ENCODE measurements around the gene SERP2. TPM values are rescaled to one million over a fixed set of nuclear protein-coding genes. Genes with fewer than 3 reads are reported as not detected.
A peak's percentile ranks its signal among the peaks of the same experiment; 100 is the strongest.
"Not testable (repeated sequence)": the region's sequence is repeated elsewhere in the genome, so short reads cannot be mapped to it uniquely, and the experiment has no call there.

SERP2 gene
- total RNA-seq, result under 1 TPM; 0.51 to 0.57 TPM
- 0.47 TPM for polyA plus RNA-seq

DNA sequence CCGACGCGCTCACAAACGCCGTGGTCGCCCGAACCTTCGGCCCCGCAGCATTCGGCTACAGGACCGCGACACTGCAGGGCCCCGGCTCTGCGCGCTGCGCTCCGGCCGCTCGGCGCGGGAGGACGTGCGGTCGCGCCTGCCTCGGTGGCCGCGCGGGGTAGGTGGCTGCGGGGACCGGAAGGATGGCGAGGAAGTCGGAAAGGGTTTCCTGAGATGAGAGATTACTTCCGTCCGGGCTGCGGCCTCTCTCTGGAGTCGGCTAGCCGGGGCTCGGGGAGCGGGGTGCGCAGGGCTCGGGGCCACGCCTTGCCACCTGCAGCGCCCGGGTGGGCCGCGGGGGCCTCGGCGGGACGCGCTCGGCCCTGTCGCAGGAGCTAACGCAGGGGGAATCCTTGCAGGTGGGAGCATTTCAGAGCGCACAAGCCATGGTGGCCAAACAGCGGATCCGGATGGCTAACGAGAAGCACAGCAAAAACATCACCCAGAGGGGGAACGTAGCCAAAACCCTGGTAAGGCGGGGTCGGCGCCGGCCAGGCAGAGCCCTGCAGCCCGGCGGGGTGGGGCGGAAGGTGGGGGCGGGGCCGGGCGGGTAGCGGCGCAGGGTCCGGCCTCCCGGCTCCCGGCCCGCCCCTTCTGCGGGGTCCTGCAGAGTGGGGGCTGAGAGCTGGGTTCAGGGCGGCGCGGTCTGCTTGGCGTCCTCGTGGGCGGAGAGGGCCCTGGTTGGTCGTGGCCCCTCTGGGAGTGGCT is at the start of gene SERP2:
Gene SERP2 (plus strand): TSS at position 224 of the 747 bp plus-strand sequence. CDS start 202 bp downstream, at position 426.
- CTCF ChIA-PET, result no interaction called here
- H3K4me3 Mint-ChIP-seq, result peak within 1 kb of the TSS; percentile 32 to 63 (median 48)
- H3K27ac Mint-ChIP-seq, result no peak within 1 kb of the TSS
- Histone ChIP-seq H3K4me3 (ENCODE audit: low read length) (no peak within 1 kb of the TSS), H3K27ac (ENCODE audit: low read depth, low read length) (no peak within 1 kb of the TSS), H3K27me3 (ENCODE audit: insufficient read depth, low read length, poor library complexity, severe bottlenecking) (no peaks in the 10 kb centered on the region), H3K9me3 (ENCODE audit: low read length) (no peaks in the 10 kb centered on the region), H3K36me3 (ENCODE audit: insufficient read depth, low read length) (no peaks in the 10 kb centered on the region), H3K4me1 (ENCODE audit: insufficient read depth, low read length) (no peaks in the 10 kb centered on the region)
- peaks cover 3 to 10% (median 6%) of the 10 kb centered on the region in 3 donors for H3K4me1 Mint-ChIP-seq
- peaks cover 0 to 3% (median 0%) of the 10 kb centered on the region in 5 donors for H3K9me3 Mint-ChIP-seq
- H3K27me3 Mint-ChIP-seq, result peaks cover 27 to 54% of the 10 kb centered on the region in 2 donors
- POLR2A ChIA-PET, result no interaction called here
- peaks cover 0 to 5% (median 0%) of the 10 kb centered on the region in 3 donors for H3K36me3 Mint-ChIP-seq
- no peak for DNase-seq

DNA sequence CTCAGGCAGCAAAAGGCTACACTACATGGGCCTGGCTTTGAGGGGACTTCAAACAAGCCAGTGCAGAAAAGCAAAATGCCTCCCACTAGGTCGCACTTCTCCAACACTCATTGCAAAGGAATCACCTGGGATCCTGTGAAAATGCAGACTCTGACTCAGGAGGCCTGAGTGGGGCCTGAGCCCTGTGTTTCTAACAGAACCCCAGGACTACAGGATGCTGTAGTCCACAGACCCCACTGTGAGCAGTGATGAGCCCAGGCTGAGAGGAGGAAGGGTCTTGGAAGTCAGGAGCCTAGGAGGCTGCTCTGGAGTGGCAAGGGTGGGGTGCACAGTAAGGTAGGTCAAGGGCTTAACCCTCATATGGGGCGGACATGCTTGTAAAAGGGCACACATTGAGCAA is 46.7 kb upstream of the SERP2 start:
- H3K4me1 Mint-ChIP-seq, result no peaks in the 10 kb centered on the region
- Histone ChIP-seq H3K27me3 (ENCODE audit: insufficient read depth, low read length, poor library complexity, severe bottlenecking) (no peaks in the 10 kb centered on the region), H3K9me3 (ENCODE audit: low read length) (no peaks in the 10 kb centered on the region), H3K36me3 (ENCODE audit: insufficient read depth, low read length) (no peaks in the 10 kb centered on the region), H3K27ac (ENCODE audit: low read depth, low read length) (no peak overlapping the region), H3K4me1 (ENCODE audit: insufficient read depth, low read length) (no peaks in the 10 kb centered on the region), H3K4me3 (ENCODE audit: low read length) (no peak overlapping the region)
- no peak for DNase-seq
- H3K36me3 Mint-ChIP-seq, result peaks cover 0 to 11% (median 0%) of the 10 kb centered on the region in 3 donors
- ChIA-PET CTCF (no interaction called here), POLR2A (no interaction called here)
- no peak overlapping the region for H3K4me3 Mint-ChIP-seq
- H3K27me3 Mint-ChIP-seq, result peaks cover 17 to 19% of the 10 kb centered on the region in 2 donors
- peaks cover 0 to 6% (median 0%) of the 10 kb centered on the region in 5 donors for H3K9me3 Mint-ChIP-seq
- H3K27ac Mint-ChIP-seq, result no peak overlapping the region

DNA sequence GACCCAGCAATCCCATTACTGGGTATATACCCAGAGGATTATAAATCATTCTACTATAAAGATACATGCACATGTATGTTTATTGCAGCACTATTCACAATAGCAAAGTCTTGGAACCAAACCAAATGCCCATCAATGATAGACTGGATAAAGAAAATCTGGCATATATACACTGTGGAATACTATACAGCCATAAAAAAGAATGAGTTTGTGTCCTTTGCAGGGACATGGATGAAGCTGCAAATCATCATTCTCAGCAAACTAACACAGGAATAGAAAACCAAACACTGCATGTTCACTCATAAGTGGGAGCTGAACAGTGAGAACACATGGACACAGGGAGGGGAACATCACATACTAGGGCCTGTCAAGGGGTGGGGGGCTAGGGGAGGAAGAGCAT is 44.6 kb upstream of the SERP2 start:
- H3K9me3 ChIP-seq (ENCODE audit: low read length); H3K4me1 ChIP-seq (ENCODE audit: insufficient read depth, low read length); H3K27ac Mint-ChIP-seq; H3K27me3 ChIP-seq (ENCODE audit: insufficient read depth, low read length, poor library complexity, severe bottlenecking); H3K4me1 Mint-ChIP-seq; POLR2A ChIA-PET; H3K27ac ChIP-seq (ENCODE audit: low read depth, low read length); DNase-seq; H3K4me3 ChIP-seq (ENCODE audit: low read length); H3K36me3 ChIP-seq (ENCODE audit: insufficient read depth, low read length); CTCF ChIA-PET; H3K4me3 Mint-ChIP-seq; H3K9me3 Mint-ChIP-seq: not testable (repeated sequence)
- Mint-ChIP-seq H3K27me3 (peaks cover 20 to 29% of the 10 kb centered on the region in 2 donors), H3K36me3 (peaks cover 0 to 11% (median 0%) of the 10 kb centered on the region in 3 donors)

DNA sequence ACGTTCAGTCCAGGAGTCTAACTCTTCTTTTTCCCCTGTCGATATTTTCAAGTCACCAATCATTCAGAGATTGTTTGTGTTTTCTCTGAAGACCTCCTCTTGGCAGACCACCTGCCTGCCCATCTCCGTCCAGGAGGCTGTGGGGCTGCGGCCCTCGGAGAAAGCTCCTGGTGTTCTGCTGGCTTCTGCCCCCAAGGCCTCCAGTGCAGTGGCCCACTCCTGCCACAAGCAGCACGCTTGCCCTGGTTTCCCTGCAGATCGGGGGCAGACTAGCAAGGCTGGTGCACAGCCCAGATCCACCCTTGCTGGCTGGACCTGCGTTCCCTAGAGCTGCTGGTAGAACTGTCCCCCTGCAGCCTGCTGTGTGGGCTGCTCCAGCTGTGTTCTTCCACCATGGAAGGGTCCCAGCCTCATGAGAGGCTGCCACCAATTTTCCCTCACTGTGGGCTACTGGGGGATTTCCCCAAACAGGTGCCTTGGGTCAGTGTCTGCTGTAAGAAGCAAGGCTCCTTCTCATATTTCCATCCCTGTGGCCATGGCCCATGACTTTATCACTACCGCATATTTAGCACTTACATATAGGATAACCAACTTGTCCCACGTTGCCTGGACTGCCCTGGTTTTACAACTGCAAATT is 43.6 kb upstream of the SERP2 start:
- Histone ChIP-seq H3K9me3 (ENCODE audit: low read length) (no peaks in the 10 kb centered on the region), H3K4me1 (ENCODE audit: insufficient read depth, low read length) (no peaks in the 10 kb centered on the region), H3K27ac (ENCODE audit: low read depth, low read length) (no peak overlapping the region), H3K4me3 (ENCODE audit: low read length) (no peak overlapping the region), H3K36me3 (ENCODE audit: insufficient read depth, low read length) (no peaks in the 10 kb centered on the region), H3K27me3 (ENCODE audit: insufficient read depth, low read length, poor library complexity, severe bottlenecking) (no peaks in the 10 kb centered on the region)
- Mint-ChIP-seq H3K4me3 (no peak overlapping the region), H3K36me3 (peaks cover 0 to 11% (median 0%) of the 10 kb centered on the region in 3 donors), H3K27ac (no peak overlapping the region), H3K9me3 (peaks cover 0 to 6% (median 0%) of the 10 kb centered on the region in 5 donors), H3K27me3 (peaks cover 20 to 29% of the 10 kb centered on the region in 2 donors), H3K4me1 (no peaks in the 10 kb centered on the region)
- CTCF ChIA-PET, result no interaction called here
- POLR2A ChIA-PET, result no interaction called here
- no peak for DNase-seq

DNA sequence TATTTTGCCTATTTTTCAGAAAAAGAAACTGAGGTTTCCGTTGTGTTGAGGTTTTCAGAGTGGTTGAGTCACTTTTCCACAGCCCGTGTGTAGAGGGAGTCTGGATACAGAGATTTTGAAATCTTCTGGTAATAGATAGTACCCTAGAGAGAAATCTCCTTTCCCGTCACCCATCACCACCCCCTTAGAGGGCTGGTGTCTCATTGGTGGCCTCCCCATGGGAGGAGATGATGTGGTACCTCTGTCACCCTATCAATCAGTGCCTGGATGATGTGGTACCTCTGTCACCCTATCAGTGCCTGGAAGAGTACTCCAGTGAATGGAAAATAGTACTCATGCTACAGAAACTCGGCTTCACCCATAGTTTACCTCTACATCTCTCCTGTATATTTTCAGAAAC is 42.2 kb upstream of the SERP2 start:
- POLR2A ChIA-PET, result no interaction called here

DNA sequence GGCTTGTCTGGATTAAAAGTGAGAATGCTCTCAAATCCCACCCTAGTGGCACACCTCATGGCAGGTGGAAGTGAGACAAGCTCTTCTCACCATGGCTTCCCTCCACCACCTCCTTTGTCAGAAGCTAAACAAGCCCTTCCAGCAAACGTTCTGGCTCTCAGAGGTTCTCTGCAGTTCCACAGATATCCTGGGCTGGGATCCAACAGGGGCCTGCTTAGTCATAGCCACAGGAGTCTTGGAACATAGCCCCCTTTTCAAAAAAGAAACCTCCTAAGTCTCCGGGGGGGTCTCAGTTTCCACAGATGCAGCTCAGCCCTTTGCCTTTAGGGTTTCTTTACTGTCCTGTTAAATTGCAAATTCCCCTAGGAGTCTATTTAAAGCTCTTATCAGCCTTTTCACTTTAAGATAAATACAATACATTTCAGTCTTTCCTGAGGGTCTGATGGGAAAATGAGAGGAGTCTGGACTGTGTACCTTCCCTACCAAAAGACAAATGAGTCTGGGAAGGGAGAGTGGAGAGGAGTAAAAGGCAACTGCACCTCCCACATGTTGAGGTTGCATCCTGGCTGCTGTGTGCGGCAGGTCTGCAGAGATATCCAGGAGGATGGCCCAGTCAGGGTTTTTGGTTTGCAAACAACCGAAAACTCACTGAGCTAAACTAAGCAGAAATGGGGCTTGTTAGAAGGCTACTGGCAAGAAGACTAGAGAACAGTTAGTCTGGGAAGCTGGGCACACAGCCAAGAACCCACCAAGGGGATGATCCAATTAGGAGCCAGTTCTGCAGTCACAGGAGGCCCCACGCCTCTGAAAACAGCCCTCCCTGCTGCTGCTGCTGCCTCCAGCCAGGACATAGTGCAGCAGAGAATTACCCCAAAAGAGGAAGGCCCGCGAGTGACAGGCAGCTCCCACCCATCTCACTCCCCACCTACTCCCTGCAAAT is 41.4 kb upstream of the SERP2 start:
- Mint-ChIP-seq H3K27me3 (peaks cover 17 to 25% of the 10 kb centered on the region in 2 donors), H3K36me3 (peaks cover 0 to 9% (median 0%) of the 10 kb centered on the region in 3 donors), H3K9me3 (peaks cover 0 to 6% (median 0%) of the 10 kb centered on the region in 5 donors), H3K4me1 (peaks cover 0 to 7% (median 7%) of the 10 kb centered on the region in 3 donors), H3K27ac (no peak overlapping the region), H3K4me3 (no peak overlapping the region)
- H3K36me3 ChIP-seq (ENCODE audit: insufficient read depth, low read length), result no peaks in the 10 kb centered on the region
- no peak for DNase-seq
- H3K9me3 ChIP-seq (ENCODE audit: low read length), result no peaks in the 10 kb centered on the region
- ChIA-PET CTCF (no interaction called here), POLR2A (no interaction called here)
- no peaks in the 10 kb centered on the region for H3K4me1 ChIP-seq (ENCODE audit: insufficient read depth, low read length)
- no peak overlapping the region for H3K27ac ChIP-seq (ENCODE audit: low read depth, low read length)
- no peaks in the 10 kb centered on the region for H3K27me3 ChIP-seq (ENCODE audit: insufficient read depth, low read length, poor library complexity, severe bottlenecking)
- H3K4me3 ChIP-seq (ENCODE audit: low read length), result no peak overlapping the region

More for the DNA sequence above, 42.2 kb upstream of the SERP2 start:
- Histone ChIP-seq H3K4me3 (ENCODE audit: low read length) (no peak overlapping the region), H3K36me3 (ENCODE audit: insufficient read depth, low read length) (no peaks in the 10 kb centered on the region), H3K27ac (ENCODE audit: low read depth, low read length) (no peak overlapping the region), H3K9me3 (ENCODE audit: low read length) (no peaks in the 10 kb centered on the region), H3K27me3 (ENCODE audit: insufficient read depth, low read length, poor library complexity, severe bottlenecking) (no peaks in the 10 kb centered on the region), H3K4me1 (ENCODE audit: insufficient read depth, low read length) (no peaks in the 10 kb centered on the region)
- peaks cover 0 to under 1% (median under 1%) of the 10 kb centered on the region in 3 donors for H3K4me1 Mint-ChIP-seq
- H3K27me3 Mint-ChIP-seq, result peaks cover 17 to 29% of the 10 kb centered on the region in 2 donors
- CTCF ChIA-PET, result no interaction called here
- H3K36me3 Mint-ChIP-seq, result peaks cover 0 to 11% (median 0%) of the 10 kb centered on the region in 3 donors
- DNase-seq, result no peak
- H3K27ac Mint-ChIP-seq, result no peak overlapping the region
- peaks cover 0 to 6% (median 0%) of the 10 kb centered on the region in 5 donors for H3K9me3 Mint-ChIP-seq
- no peak overlapping the region for H3K4me3 Mint-ChIP-seq

DNA sequence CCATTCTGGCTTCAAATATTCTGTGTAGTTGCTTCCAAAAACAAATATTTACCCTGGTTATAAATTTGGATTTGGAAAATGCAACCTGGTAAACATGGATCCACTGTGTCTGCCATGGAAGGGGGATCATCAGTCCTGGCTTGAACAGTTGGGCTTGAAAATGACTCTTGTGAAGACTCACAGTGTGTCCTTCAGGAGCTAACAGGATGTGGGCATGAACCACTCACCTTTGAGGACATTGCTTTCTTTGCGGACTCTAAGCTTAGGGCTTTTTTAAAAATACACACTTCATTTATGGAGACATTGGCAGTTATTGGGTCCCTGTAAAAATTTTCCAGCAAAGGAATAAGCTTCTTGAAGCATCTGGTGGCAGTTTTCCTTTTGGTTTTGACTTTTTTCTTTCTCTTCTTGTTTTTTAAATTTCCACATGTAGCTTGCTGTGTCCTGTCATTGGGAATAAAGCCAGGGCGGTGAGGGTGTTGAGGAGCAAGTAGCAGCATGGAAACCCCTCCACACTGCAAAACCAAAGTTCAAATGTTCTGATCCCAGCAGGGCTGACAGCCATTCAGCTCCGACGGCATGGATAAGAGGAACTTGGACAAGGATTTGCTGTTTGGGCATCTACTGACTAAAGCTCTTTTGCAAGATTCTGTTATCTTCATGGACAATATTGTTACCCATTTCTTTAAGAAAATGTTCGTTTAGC is 39.5 kb upstream of the SERP2 start:
- no peak for DNase-seq
- Mint-ChIP-seq H3K27me3 (peaks cover 10 to 13% of the 10 kb centered on the region in 2 donors), H3K4me1 (peaks cover 0 to 8% (median 7%) of the 10 kb centered on the region in 3 donors), H3K4me3 (no peak overlapping the region), H3K36me3 (no peaks in the 10 kb centered on the region), H3K9me3 (no peaks in the 10 kb centered on the region), H3K27ac (no peak overlapping the region)
- Histone ChIP-seq H3K9me3 (ENCODE audit: low read length) (no peaks in the 10 kb centered on the region), H3K36me3 (ENCODE audit: insufficient read depth, low read length) (no peaks in the 10 kb centered on the region), H3K27me3 (ENCODE audit: insufficient read depth, low read length, poor library complexity, severe bottlenecking) (no peaks in the 10 kb centered on the region), H3K4me1 (ENCODE audit: insufficient read depth, low read length) (no peaks in the 10 kb centered on the region), H3K27ac (ENCODE audit: low read depth, low read length) (no peak overlapping the region), H3K4me3 (ENCODE audit: low read length) (no peak overlapping the region)
- POLR2A ChIA-PET, result no interaction called here
- CTCF ChIA-PET, result interaction anchor here (1.0 kb wide), 1 partner anchor 11 kb away, joined by 4 read pairs; no protein-coding TSS in a partner anchor

Data from CD8-positive, alpha-beta memory T cell (primary cell).